GM19452 (cell line): ENCODE measurements around the gene GRK5.

Source experiments
- ATAC-seq: cut with Tn5 transposase; IDR thresholded peaks from one replicate; pipeline ENCODE4 v1.9.1; 2021; ENCODE audit not compliant: unreplicated experiment

The GRK5 gene

GRCh38 chr10:119415536-119416503 lies 208.4 kb downstream of the GRK5 start:
- ATAC-seq = no peak

- ATAC-seq = peak; percentile 71
These were observed 209.5 kb downstream of the GRK5 start for GRCh38 chr10:119416855-119417254.

GRCh38 chr10:119417852-119418251 lies 210.5 kb downstream of the GRK5 start:
- ATAC-seq = no peak

GRCh38 chr10:119418362-119418761 lies 211.0 kb downstream of the GRK5 start:
- no peak for ATAC-seq

- ATAC-seq = no peak
These were observed 212.6 kb downstream of the GRK5 start for GRCh38 chr10:119419931-119420330.

GRCh38 chr10:119420950-119421875 lies 213.8 kb downstream of the GRK5 start:
- no peak for ATAC-seq

GRCh38 chr10:119421891-119422681 lies 214.7 kb downstream of the GRK5 start:
- ATAC-seq = no peak

GRCh38 chr10:119422682-119423509 lies 215.5 kb downstream of the GRK5 start:
- no peak for ATAC-seq

- no peak for ATAC-seq
These were observed 216.3 kb downstream of the GRK5 start for GRCh38 chr10:119423510-119424257.

GRCh38 chr10:119424258-119424975 lies 217.0 kb downstream of the GRK5 start:
- no peak for ATAC-seq

- no peak for ATAC-seq
These were observed 217.9 kb downstream of the GRK5 start for GRCh38 chr10:119425102-119425880.

- ATAC-seq = no peak
These were observed 218.5 kb downstream of the GRK5 start for GRCh38 chr10:119425881-119426170.

GRCh38 chr10:119426699-119427098 lies 219.3 kb downstream of the GRK5 start:
- ATAC-seq = no peak

- ATAC-seq = no peak
These were observed 220.0 kb downstream of the GRK5 start for GRCh38 chr10:119427263-119427864.

GRCh38 chr10:119428789-119429188 lies 221.4 kb downstream of the GRK5 start:
- ATAC-seq = no peak

GRCh38 chr10:119429771-119430170 lies 222.4 kb downstream of the GRK5 start:
- no peak for ATAC-seq

- no peak for ATAC-seq
These were observed 223.8 kb downstream of the GRK5 start for GRCh38 chr10:119431034-119431772.
